Activated naive CD4-positive, alpha-beta T cell treated with anti-CD3 and anti-CD28 coated beads, Interleukin-2, amount 50 U/mL, for 72 hours (primary cell): ENCODE measurements around the gene TAF11L2. TPM values are rescaled to one million over a fixed set of nuclear protein-coding genes. Genes with fewer than 3 reads are reported as not detected.
"Not testable (repeated sequence)": the region's sequence is repeated elsewhere in the genome, so short reads cannot be mapped to it uniquely, and the experiment has no call there.

Experiments
- ATAC-seq, 2 donors: fragments of 150-1000 bp; cut with Tn5 transposase; 2 replicates each; pipeline ENCODE4 v1.10.0; 2021; ENCODE audit warnings: mild to moderate bottlenecking in 2 of 2, moderate library complexity in 2 of 2
- DNase-seq, 2 donors: peaks; one replicate each; pipeline ENCODE4 v3.0.0; 2021 to 2022; ENCODE audit warnings: low spot score in 2 of 2
- H3K27ac Mint-ChIP-seq, 2 donors: one replicate each; pipeline ENCODE4 v1.8.0; 2022; ENCODE audit warnings: mild to moderate bottlenecking in 2 of 2, mixed read lengths in 2 of 2
- H3K36me3 Mint-ChIP-seq, 2 donors: one replicate each; pipeline ENCODE4 v1.8.0; 2022; ENCODE audit warnings: mixed read lengths in 2 of 2
- H3K9me3 Mint-ChIP-seq, 2 donors: one replicate each; pipeline ENCODE4 v1.8.0; 2022; ENCODE audit warnings: mixed read lengths in 2 of 2
- total RNA-seq, 2 donors: library from RNA; stranded (reverse); gene quantifications; one replicate each; pipeline ENCODE4 v1.2.3, GENCODE V29; 2022

Gene TAF11L2
- total RNA-seq, 2 donors from 2014 or later, result not detected

- ATAC-seq, result no peak
- no peak for DNase-seq
- H3K9me3 Mint-ChIP-seq, result peaks cover 6 to 20% of the 10 kb centered on the region in 2 donors
- peaks cover 0 to 4% of the 10 kb centered on the region in 2 donors for H3K36me3 Mint-ChIP-seq
- H3K27ac Mint-ChIP-seq, result no peak overlapping the region
Measured at GRCh38 chr5:17511775-17512325, 13.8 kb downstream of the TAF11L2 start.

- H3K9me3 Mint-ChIP-seq, H3K36me3 Mint-ChIP-seq, H3K27ac Mint-ChIP-seq, ATAC-seq: not testable (repeated sequence)
- peak; percentile 16 to 56 for DNase-seq
Measured at GRCh38 chr5:17517526-17517925, 19.5 kb downstream of the TAF11L2 start.

DNA sequence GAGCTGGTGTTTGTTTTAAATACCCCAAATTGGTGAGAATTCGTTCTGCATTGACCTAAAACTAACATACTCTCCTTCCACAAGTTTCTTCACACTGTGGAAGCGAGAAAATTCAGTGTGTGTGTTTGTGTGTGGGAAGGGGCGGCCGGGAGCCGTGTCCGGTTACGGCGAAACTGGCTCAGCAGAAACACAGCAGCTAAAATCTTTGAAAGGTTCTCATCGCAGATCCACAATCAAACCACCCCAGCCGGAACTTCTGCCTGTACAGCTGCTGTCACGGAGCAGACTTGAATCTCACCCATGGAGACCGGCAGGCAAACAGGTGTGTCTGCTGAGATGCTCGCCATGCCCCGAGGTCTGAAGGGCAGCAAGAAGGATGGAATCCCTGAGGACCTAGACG lies 20.0 kb downstream of the TAF11L2 start, which contains the start of gene TAF11L3:
Gene TAF11L3, plus strand, starts transcription at position 301 of the 400 bp plus-strand sequence.
- not testable (repeated sequence) for H3K27ac Mint-ChIP-seq, H3K36me3 Mint-ChIP-seq, H3K9me3 Mint-ChIP-seq, ATAC-seq, DNase-seq

GRCh38 chr5:17519508-17519907 lies 21.5 kb downstream of the TAF11L2 start:
- not testable (repeated sequence) for H3K9me3 Mint-ChIP-seq, ATAC-seq, H3K27ac Mint-ChIP-seq, DNase-seq, H3K36me3 Mint-ChIP-seq

- not testable (repeated sequence) for H3K27ac Mint-ChIP-seq, H3K36me3 Mint-ChIP-seq, H3K9me3 Mint-ChIP-seq, DNase-seq, ATAC-seq
Measured at GRCh38 chr5:17521501-17521900, 23.5 kb downstream of the TAF11L2 start, which contains the start of gene TAF11L4. TAF11L4 (plus strand) TSS chr5:17521801.

- H3K9me3 Mint-ChIP-seq, H3K27ac Mint-ChIP-seq, DNase-seq, H3K36me3 Mint-ChIP-seq, ATAC-seq: not testable (repeated sequence)
Measured at GRCh38 chr5:17524935-17525334, 26.9 kb downstream of the TAF11L2 start, which contains the start of gene TAF11L5. TAF11L5 (plus strand) TSS chr5:17525235.

- ATAC-seq, H3K9me3 Mint-ChIP-seq: not testable (repeated sequence)
Measured at GRCh38 chr5:17526504-17526903, 28.5 kb downstream of the TAF11L2 start.

GRCh38 chr5:17528369-17528768 lies 30.3 kb downstream of the TAF11L2 start, which contains the start of gene TAF11L6:
TAF11L6 (plus strand) TSS chr5:17528669.
- H3K9me3 Mint-ChIP-seq, H3K27ac Mint-ChIP-seq, DNase-seq, H3K36me3 Mint-ChIP-seq, ATAC-seq: not testable (repeated sequence)

More at GRCh38 chr5:17526504-17526903, 28.5 kb downstream of the TAF11L2 start:
- not testable (repeated sequence) for H3K27ac Mint-ChIP-seq, H3K36me3 Mint-ChIP-seq
- peak in 1 of 2 donors; percentile 22 for DNase-seq

Other genes with a start within 250 kb of the TAF11L2 start
- gene TAF11L3, start 20.1 kb downstream of the TAF11L2 start, total RNA-seq, result not detected
- gene TAF11L4, start 23.6 kb downstream of the TAF11L2 start, total RNA-seq, result not detected
- not detected for gene TAF11L5, start 27.0 kb downstream of the TAF11L2 start, total RNA-seq
- gene TAF11L6, start 30.4 kb downstream of the TAF11L2 start, total RNA-seq, result not detected
- not detected for gene TAF11L7, start 87.5 kb downstream of the TAF11L2 start, total RNA-seq
- not detected for gene TAF11L8, start 92.7 kb downstream of the TAF11L2 start, total RNA-seq
- not detected for gene TAF11L9, start 96.2 kb downstream of the TAF11L2 start, total RNA-seq
- gene TAF11L10, start 99.6 kb downstream of the TAF11L2 start, total RNA-seq, result not detected
- gene TAF11L11, start 106.0 kb downstream of the TAF11L2 start, total RNA-seq, result not detected
- not detected for gene TAF11L12, start 112.2 kb downstream of the TAF11L2 start, total RNA-seq
- not detected for gene TAF11L13, start 133.9 kb downstream of the TAF11L2 start, total RNA-seq
- not detected for gene TAF11L14, start 136.2 kb downstream of the TAF11L2 start, total RNA-seq